Panc1 (cell line): Measurements from ENCODE around the gene CALD1. TPM values are rescaled to one million over a fixed set of nuclear protein-coding genes. Genes with fewer than 3 reads are reported as not detected.

Experiments used
- ATAC-seq: fragments of 200-7000 bp; cut with Tn5 transposase; 2 replicates; pipeline ENCODE4 v1.9.1; 2020; ENCODE audit warnings: mild to moderate bottlenecking, moderate library complexity
- BruUV-seq: library from RNA; stranded (reverse); fragments of 400-500 nt; replicated peaks from 2 replicates; lab custom pipeline; 2021; lab: Mats Ljungman, UMichigan
- CTCF ChIA-PET: fragments of 300-600 bp; sonication (Branson Sonifier 250); formaldehyde crosslinking; loops from one replicate; lab custom pipeline; 2022; ENCODE audit warnings: antibody characterized with exemption; lab: Charles Lee
- POLR2A ChIA-PET: fragments of 300-600 bp; sonication (Branson Sonifier 250); formaldehyde crosslinking; loops from one replicate; lab custom pipeline; 2022; ENCODE audit warnings: antibody characterized with exemption; lab: Charles Lee
- DNase-seq: peaks from one replicate; pipeline ENCODE4 v3.0.0-alpha.2; 2010; ENCODE audit warnings: low read depth, low spot score
- H3K27ac ChIP-seq: 2 replicates; pipeline ENCODE4 v1.5.1; 2011; ENCODE audit warnings: mild to moderate bottlenecking, low read length, inconsistent platforms
- H3K27me3 ChIP-seq: fragments of 200-500 bp; sonication (Bioruptor generic); 2 replicates; pipeline ENCODE4 v1.6.0; 2014; ENCODE audit warnings: low read length, inconsistent platforms; ENCODE audit not compliant: control insufficient read depth, insufficient read depth
- H3K36me3 ChIP-seq: fragments of 200-500 bp; sonication (Bioruptor generic); 2 replicates; pipeline ENCODE4 v1.5.1; 2014; ENCODE audit warnings: inconsistent platforms, mild to moderate bottlenecking, low read length, moderate library complexity; ENCODE audit not compliant: control insufficient read depth, insufficient read depth
- H3K4me1 ChIP-seq: 2 replicates; pipeline ENCODE4 v1.5.1; 2011; ENCODE audit warnings: inconsistent platforms, mild to moderate bottlenecking, low read length, moderate library complexity; ENCODE audit not compliant: control insufficient read depth, insufficient read depth
- H3K4me3 ChIP-seq, 2 experiments: 2 replicates each; pipeline ENCODE4 v1.5.1; 2011 to 2012; ENCODE audit warnings: low read depth in 2 of 2, low read length in 2 of 2, mild to moderate bottlenecking in 2 of 2, inconsistent platforms in 1 of 2, moderate library complexity in 1 of 2
- H3K9me3 ChIP-seq: fragments of 200-500 bp; sonication (Bioruptor generic); 2 replicates; pipeline ENCODE4 v1.5.1; 2014; ENCODE audit warnings: low read depth, mild to moderate bottlenecking, inconsistent platforms, low read length, moderate library complexity; ENCODE audit not compliant: control insufficient read depth, insufficient read depth
- CTCF ChIP-seq: fragments of 450-650 bp; IDR thresholded peaks from 2 replicates; pipeline ENCODE4 v1.5.1; 2017; ENCODE audit warnings: mild to moderate bottlenecking
- POLR2AphosphoS5 ChIP-seq: IDR thresholded peaks from 2 replicates; pipeline ENCODE4 v1.6.1; 2012; ENCODE audit warnings: mild to moderate bottlenecking, low read depth, low read length, moderate library complexity
- REST ChIP-seq, 2 experiments: IDR thresholded peaks; 2 replicates each; pipeline ENCODE4 v1.6.1; 2011 to 2012; ENCODE audit warnings: low read depth in 2 of 2, control low read depth in 1 of 2, low read length in 1 of 2, mild to moderate bottlenecking in 1 of 2, moderate library complexity in 1 of 2; ENCODE audit not compliant: insufficient read depth in 1 of 2
- SIN3A ChIP-seq: IDR thresholded peaks from 2 replicates; pipeline ENCODE4 v1.6.1; 2012; ENCODE audit warnings: low read depth, mild to moderate bottlenecking, low read length, moderate library complexity, borderline replicate concordance; ENCODE audit not compliant: insufficient read depth
- TCF7L2 ChIP-seq: IDR thresholded peaks from 2 replicates; pipeline ENCODE4 v1.6.1; 2011; ENCODE audit warnings: mild to moderate bottlenecking, low read depth, low read length, inconsistent platforms
- in situ Hi-C: cut with HindIII; loops from 2 replicates; pipeline ENCODE4 v1.10.0; 2016; ENCODE audit warnings: low sequenced_read_pairs, low pct_unique_long_range_greater_than_20kb
- intact Hi-C: fragments of 100-400 bp; cut with micrococcal nuclease; formaldehyde crosslinking; loops from one replicate; pipeline ENCODE4 v1.10.0; 2022; ENCODE audit not compliant: unreplicated experiment
- total RNA-seq: library from RNA; stranded (reverse); gene quantifications from one replicate; pipeline ENCODE4 v1.2.1, GENCODE V29; 2021; ENCODE audit not compliant: unreplicated experiment

Gene CALD1
- total RNA-seq, 1 experiment from 2014 or later: 9.2 TPM

GRCh38 chr7:134829380-134829986 lies 50.0 kb downstream of the CALD1 start:
- ATAC-seq: no peak
- H3K27ac ChIP-seq: no peak overlapping the region
- H3K4me3 ChIP-seq: no peak overlapping the region
- intact Hi-C loops (no loop called here), in situ Hi-C loops (no loop called here)
- DNase-seq: no peak
- TF ChIP-seq TCF7L2 (no peak), CTCF (no peak), POLR2AphosphoS5 (no peak), SIN3A (no peak), REST (IDR thresholded peaks at IDR 0.05; ENCODE audit: insufficient read depth in 1 of 2, low read depth in 2 of 2, low read length in 1 of 2) (no peak)
- H3K9me3 ChIP-seq: no peaks in the 10 kb centered on the region
- no peaks in the 10 kb centered on the region for H3K36me3 ChIP-seq
- BruUV-seq: no TSS peak
- POLR2A ChIA-PET: no interaction called here
- no peaks in the 10 kb centered on the region for H3K27me3 ChIP-seq
- CTCF ChIA-PET: no interaction called here
- no peaks in the 10 kb centered on the region for H3K4me1 ChIP-seq

GRCh38 chr7:134831862-134832261 lies 52.4 kb downstream of the CALD1 start:
- ATAC-seq: no peak
- no peaks in the 10 kb centered on the region for H3K9me3 ChIP-seq
- TF ChIP-seq REST (IDR thresholded peaks at IDR 0.05; ENCODE audit: insufficient read depth in 1 of 2, low read depth in 2 of 2, low read length in 1 of 2) (no peak), SIN3A (no peak), POLR2AphosphoS5 (no peak), TCF7L2 (no peak), CTCF (no peak)
- ChIA-PET POLR2A (no interaction called here), CTCF (no interaction called here)
- no TSS peak for BruUV-seq
- H3K4me3 ChIP-seq: no peak overlapping the region
- no peaks in the 10 kb centered on the region for H3K36me3 ChIP-seq
- DNase-seq: no peak
- in situ Hi-C loops (no loop called here), intact Hi-C loops (no loop called here)
- H3K27me3 ChIP-seq: no peaks in the 10 kb centered on the region
- no peaks in the 10 kb centered on the region for H3K4me1 ChIP-seq
- no peak overlapping the region for H3K27ac ChIP-seq
